GM18519 (cell line): ENCODE measurements around the gene DHX29.

ENCODE experiments used
- ATAC-seq: cut with Tn5 transposase; IDR thresholded peaks from one replicate; pipeline ENCODE4 v1.9.1; 2021; ENCODE audit warnings: mild to moderate bottlenecking, moderate library complexity; ENCODE audit not compliant: unreplicated experiment, low FRiP score

DHX29 gene

DNA sequence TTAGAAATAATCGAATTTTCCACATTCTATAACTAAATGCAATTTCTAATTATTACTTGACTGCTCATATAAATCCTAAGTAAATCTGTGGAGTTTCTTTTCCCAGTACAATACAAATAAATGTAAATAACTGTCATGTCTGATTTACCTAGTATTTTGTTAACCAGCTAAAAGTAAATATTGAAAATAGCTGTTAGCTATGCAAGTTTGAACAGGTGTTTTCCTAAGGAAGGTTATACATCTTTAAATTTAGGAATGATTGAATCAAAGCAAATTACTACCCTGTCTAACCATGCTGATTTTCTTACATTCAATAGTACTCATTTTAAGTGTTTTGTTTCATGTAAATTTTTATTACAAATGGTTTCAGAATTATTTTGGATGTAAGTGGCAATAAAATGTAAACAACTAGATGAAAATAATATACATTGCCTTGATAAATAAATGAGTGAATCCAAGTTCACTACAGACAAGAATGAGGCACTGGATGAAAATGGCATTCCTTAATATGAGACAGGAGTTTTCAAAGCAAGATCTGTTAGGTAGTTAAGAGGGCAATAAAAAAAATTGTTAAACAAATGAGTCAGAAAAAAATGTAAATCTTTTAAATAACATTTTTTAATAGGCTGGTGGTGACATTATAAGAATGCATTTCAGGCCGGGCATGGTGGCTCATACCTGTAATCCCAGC lies 96.2 kb downstream of the DHX29 start:
- ATAC-seq, result no peak
